GM10266 (cell line): ENCODE data around the gene CLRN2.

Experiments used
- DNase-seq: peaks from one replicate; pipeline ENCODE4 v3.0.0; 2012; ENCODE audit errors: extremely low spot score
- CTCF ChIP-seq: IDR thresholded peaks from 2 replicates; pipeline ENCODE4 v1.5.1; 2012; ENCODE audit warnings: mild to moderate bottlenecking, low read depth; ENCODE audit not compliant: control insufficient read depth, insufficient read depth; ENCODE audit errors: missing control alignments

Gene CLRN2

GRCh38 chr4:17492058-17492741, 22.8 kb upstream of the CLRN2 start:
- no peak for DNase-seq
- no peak for TF ChIP-seq CTCF

- DNase-seq: no peak
- no peak for TF ChIP-seq CTCF
Observed at GRCh38 chr4:17492876-17493275, 22.1 kb upstream of the CLRN2 start.

- TF ChIP-seq CTCF: no peak
- no peak for DNase-seq
Observed at GRCh38 chr4:17493619-17494018, 21.3 kb upstream of the CLRN2 start.

GRCh38 chr4:17494258-17495190, 20.4 kb upstream of the CLRN2 start:
- DNase-seq: no peak
- no peak for TF ChIP-seq CTCF

GRCh38 chr4:17497890-17498523, 17.0 kb upstream of the CLRN2 start:
- TF ChIP-seq CTCF: no peak
- no peak for DNase-seq

GRCh38 chr4:17500574-17500973, 14.4 kb upstream of the CLRN2 start:
- no peak for TF ChIP-seq CTCF
- DNase-seq: no peak
